Stomach smooth muscle (tissue), 2 donors: Measurements from ENCODE around the gene RTEL1.
A peak's percentile ranks its signal among the peaks of the same experiment; 100 is the strongest.
"Not testable (repeated sequence)": the region's sequence is repeated elsewhere in the genome, so short reads cannot be mapped to it uniquely, and the experiment has no call there.

Source experiments
- H3K27ac ChIP-seq: one replicate; pipeline ENCODE4 v1.7.0; 2013; ENCODE audit warnings: mild to moderate bottlenecking, low read length, inconsistent platforms
- H3K27me3 ChIP-seq, 2 donors: one replicate each; pipeline ENCODE4 v1.7.0; 2013; ENCODE audit warnings: low read length in 2 of 2; ENCODE audit not compliant: insufficient read depth in 2 of 2, control insufficient read depth in 1 of 2
- H3K36me3 ChIP-seq, 2 donors: one replicate each; pipeline ENCODE4 v1.7.0; 2013; ENCODE audit warnings: low read length in 2 of 2; ENCODE audit not compliant: control insufficient read depth in 2 of 2, insufficient read depth in 2 of 2
- H3K4me1 ChIP-seq: one replicate; pipeline ENCODE4 v1.7.0; 2013; ENCODE audit warnings: low read length; ENCODE audit not compliant: control insufficient read depth, insufficient read depth
- H3K4me3 ChIP-seq, 2 donors: one replicate each; pipeline ENCODE4 v1.7.0; 2013; ENCODE audit warnings: low read length in 2 of 2
- H3K9ac ChIP-seq, 2 donors: one replicate each; pipeline ENCODE4 v1.7.0; 2013; ENCODE audit warnings: low read length in 2 of 2, mild to moderate bottlenecking in 1 of 2
- H3K9me3 ChIP-seq, 2 donors: one replicate each; pipeline ENCODE4 v1.7.0; 2013; ENCODE audit warnings: low read length in 2 of 2; ENCODE audit not compliant: control insufficient read depth in 2 of 2
- donor health status: healthy.
- donor health status: Pancreatic carcinoma.

The RTEL1 gene

DNA sequence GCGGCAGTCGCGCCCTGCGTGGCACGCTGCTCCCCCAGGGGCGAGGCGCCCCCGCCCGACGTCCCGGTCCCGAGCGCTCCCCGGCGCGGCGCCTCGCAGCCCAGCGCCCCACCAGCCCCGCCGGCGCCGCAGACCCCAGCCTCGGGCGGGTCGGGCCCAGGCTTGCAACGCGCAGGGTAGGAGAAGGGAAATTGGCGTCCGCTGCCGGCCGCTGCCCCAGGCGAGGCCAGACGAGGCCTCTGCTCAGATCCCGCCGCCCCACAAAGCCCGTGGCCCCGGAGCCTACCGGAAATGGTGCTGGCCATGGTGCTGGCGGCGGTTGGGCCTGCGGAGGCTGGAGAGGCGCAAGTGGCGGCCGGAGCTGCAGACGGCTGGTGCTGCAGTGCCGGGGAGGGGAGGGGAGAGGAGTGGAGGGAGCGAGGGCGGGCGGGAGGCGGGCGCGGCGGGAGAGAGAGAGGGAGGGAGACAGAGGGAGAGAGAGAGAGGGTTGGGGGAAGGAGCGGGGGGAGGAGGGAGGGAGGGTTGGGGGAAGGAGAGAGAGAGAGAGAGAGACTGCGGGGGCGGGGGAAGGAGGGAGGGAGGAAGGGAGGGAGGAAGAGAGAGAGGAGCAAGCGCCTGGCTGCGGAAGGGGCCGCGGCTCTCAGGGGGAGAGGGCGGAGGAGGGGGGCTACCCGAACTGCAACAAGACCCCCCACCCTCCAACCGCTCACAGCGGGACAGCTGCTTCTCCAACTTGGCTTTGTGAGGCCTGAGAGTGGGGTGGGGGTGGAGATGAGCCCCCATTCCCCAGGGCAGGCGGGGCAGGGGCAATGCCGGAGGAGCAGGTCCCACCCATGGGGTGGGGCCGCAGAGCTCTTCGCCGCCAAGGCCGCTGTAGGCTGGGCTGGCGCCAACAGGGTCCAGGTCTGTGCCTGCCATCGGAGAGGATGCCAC lies 4.8 kb upstream of the RTEL1 start, which contains the start of gene STMN3:
Gene STMN3, minus strand, starts transcription at position 384 of the 933 bp plus-strand sequence. Its CDS starts 79 bp downstream, at position 305.
- H3K4me3 ChIP-seq = peak within 1 kb of the TSS; percentile 46 to 78
- H3K9me3 ChIP-seq = no peaks in the 10 kb centered on the region
- H3K36me3 ChIP-seq = no peaks in the 10 kb centered on the region
- H3K27ac ChIP-seq = no peak within 1 kb of the TSS
- H3K4me1 ChIP-seq = peaks cover 31% of the 10 kb centered on the region
- H3K27me3 ChIP-seq = peaks cover 0 to 9% of the 10 kb centered on the region in 2 donors
- peak within 1 kb of the TSS in 1 of 2 donors; percentile 29 for H3K9ac ChIP-seq

DNA sequence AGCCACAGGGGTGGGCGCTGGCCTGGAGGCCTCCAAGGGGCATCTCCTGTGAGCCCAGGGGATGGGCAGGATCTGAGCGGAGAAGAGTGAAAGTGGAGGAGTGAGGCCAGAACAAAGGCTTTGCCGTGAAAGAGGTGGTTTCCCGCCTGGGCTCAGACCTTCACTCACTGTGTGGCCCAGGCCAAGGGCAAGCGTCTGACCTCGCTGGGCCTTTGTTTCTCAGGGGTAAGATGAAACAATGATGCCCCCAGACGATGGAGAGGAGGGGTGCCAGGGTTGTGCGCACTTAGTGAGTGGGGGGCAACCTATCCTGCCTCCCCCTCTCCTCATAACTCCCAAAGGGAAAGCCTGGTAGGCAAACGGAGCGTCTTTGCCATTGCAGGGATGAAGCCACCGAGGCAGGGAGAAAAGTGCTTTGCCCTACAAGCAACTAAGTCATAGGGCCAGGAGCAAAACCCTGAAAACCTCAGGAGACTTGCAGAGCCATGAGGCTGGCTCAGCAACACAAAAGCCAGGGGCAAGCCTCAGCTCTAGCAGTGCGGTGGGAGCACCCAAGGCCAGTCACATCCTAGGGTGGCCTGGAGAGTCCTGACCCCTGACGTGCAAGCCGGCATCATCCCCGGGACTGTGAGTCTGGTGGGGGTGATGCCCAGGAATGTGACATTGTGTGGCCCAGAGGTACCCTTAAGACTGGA lies 4.0 kb upstream of the RTEL1 start:
- Histone ChIP-seq H3K4me3 (peak overlapping the region; percentile 46 to 73), H3K27ac (no peak overlapping the region)

DNA sequence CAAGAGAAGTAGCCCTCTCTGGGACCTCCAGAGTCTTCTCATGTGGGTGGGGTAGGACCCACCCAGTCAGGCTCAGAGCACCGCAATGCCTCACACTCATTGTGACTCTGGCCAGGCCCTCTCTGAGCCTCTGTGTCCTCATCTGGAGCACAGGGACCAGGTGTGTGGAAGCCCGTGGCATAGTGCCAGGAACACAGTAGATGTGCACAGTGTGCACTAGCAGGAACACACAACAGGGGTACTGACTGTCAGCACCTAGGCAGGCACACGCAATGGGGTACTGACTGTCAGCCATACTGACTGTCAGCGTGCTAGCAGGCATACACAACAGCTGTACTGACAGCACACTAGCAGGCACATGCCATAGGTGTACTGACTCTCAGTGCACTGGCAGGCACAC lies 2.9 kb upstream of the RTEL1 start:
- no peak overlapping the region for H3K9ac ChIP-seq
- no peak overlapping the region for H3K27ac ChIP-seq
- no peaks in the 10 kb centered on the region for H3K9me3 ChIP-seq
- H3K4me1 ChIP-seq = peaks cover 38% of the 10 kb centered on the region
- no peaks in the 10 kb centered on the region for H3K36me3 ChIP-seq
- peaks cover 0 to 9% of the 10 kb centered on the region in 2 donors for H3K27me3 ChIP-seq
- H3K4me3 ChIP-seq = no peak overlapping the region

More for the DNA sequence above, 4.0 kb upstream of the RTEL1 start:
- Histone ChIP-seq H3K4me1 (peaks cover 33% of the 10 kb centered on the region), H3K9me3 (no peaks in the 10 kb centered on the region), H3K36me3 (no peaks in the 10 kb centered on the region), H3K27me3 (peaks cover 0 to 9% of the 10 kb centered on the region in 2 donors), H3K9ac (peak overlapping the region in 1 of 2 donors; percentile 29)

DNA sequence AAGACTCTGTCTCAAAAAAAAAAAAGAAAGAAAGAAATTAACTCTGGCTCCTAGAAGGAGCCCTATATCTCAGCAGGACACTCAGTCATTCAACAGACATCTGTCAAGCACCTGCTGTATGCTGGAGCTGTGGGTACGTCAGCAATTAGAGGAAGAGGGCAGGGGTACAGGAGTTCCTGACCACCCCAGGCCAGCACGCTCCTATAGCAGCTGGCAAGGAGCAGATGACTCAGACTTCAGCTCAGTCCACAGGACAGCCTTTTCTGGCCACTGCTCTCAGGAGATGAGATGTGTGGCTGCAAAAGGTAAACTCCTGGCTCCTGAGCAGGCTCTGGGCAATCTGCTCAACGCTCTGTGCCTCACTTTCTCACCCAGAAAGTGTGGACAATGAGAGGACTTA lies 1.7 kb upstream of the RTEL1 start:
- no peak overlapping the region for H3K9ac ChIP-seq
- H3K27me3 ChIP-seq = peaks cover 0 to 9% of the 10 kb centered on the region in 2 donors
- peaks cover 3 to 6% of the 10 kb centered on the region in 2 donors for H3K36me3 ChIP-seq
- peaks cover 38% of the 10 kb centered on the region for H3K4me1 ChIP-seq
- H3K9me3 ChIP-seq = no peaks in the 10 kb centered on the region
- H3K27ac ChIP-seq = no peak overlapping the region
- no peak overlapping the region for H3K4me3 ChIP-seq

DNA sequence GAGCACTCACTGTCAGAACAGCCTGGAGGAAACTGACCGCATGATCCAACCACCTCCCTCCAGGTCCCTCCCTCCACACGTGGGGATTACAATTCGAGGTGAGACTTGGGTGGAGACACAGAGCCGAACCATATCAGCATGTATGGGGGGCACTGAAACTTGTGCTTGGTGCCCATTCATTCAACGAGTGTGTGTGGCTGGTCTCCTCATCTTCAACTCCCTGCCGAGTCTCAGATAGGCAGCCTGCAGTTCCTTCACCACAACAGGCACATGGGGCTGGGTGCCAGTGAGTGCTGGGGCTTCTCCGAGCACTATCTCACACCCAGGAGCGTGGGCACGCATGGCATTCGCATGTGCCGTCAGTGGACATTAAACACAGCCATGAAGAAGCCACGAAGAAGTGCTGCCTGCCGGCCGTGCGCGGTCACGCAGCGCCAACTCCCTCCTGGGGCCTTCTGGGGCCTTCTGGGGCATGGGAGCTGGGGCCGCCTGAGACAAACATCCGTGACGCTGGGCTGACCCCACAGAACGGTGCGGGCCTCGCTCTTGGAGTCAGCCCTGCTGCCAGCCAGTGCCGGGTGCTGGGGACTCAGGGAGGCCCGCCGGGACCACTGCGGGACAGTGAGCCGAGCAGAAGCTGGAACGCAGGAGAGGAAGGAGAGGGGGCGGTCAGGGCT lies 714 bp upstream of the RTEL1 start:
- H3K9ac ChIP-seq = peak overlapping the region; percentile 92 to 93
- H3K27ac ChIP-seq = peak overlapping the region; percentile 86
- H3K4me3 ChIP-seq = peak overlapping the region; percentile 83 to 93
- H3K4me1 ChIP-seq = peaks cover 28% of the 10 kb centered on the region
- no peaks in the 10 kb centered on the region for H3K9me3 ChIP-seq
- H3K27me3 ChIP-seq = peaks cover 0 to 2% of the 10 kb centered on the region in 2 donors
- peaks cover 7 to 9% of the 10 kb centered on the region in 2 donors for H3K36me3 ChIP-seq

DNA sequence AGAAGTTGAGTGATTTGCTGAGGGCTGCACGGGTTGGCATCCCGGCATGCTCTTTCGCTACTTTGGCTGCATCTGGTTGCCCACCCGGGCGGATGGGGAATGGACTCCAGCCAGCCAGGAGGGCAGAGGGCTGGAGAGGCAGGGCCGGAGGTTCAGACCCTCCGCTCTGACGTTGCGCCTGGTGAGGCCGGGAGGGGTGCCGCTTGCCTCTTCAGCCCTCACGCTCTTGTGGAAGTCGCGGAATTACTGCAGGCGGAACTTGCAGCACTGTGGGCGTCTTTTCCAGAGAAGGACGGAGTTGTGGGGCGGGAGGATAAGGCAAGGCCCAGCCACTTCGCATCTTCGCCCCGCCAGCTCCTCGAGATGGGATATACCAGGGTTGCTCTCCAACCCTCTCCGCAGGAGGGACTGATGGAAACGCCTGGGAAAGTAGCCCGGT lies 656 bp downstream of the RTEL1 start:
- Histone ChIP-seq H3K27ac (peak overlapping the region; percentile 86), H3K9ac (peak overlapping the region; percentile 92 to 93), H3K4me3 (peak overlapping the region; percentile 83 to 93), H3K4me1 (peaks cover 23% of the 10 kb centered on the region), H3K27me3 (no peaks in the 10 kb centered on the region), H3K36me3 (peaks cover 16 to 18% of the 10 kb centered on the region in 2 donors), H3K9me3 (no peaks in the 10 kb centered on the region)

DNA sequence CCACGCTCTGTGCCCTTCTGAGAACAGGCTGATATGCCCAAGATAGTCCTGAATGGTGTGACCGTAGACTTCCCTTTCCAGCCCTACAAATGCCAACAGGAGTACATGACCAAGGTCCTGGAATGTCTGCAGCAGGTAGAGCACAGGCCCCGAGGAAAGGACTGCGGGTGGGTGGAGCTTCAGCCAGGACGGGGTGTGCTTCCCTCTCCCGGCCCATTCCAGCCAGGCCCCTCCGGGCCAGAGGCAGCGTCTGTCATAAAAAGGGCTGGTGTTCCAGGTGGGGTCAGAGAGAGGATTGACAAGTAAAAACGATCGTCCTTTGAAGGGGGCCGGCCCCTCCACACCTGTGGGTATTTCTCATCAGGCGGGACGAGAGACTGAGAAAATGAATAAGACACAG lies 1.3 kb downstream of the RTEL1 start:
- peaks cover 19% of the 10 kb centered on the region for H3K4me1 ChIP-seq
- H3K27ac ChIP-seq = peak overlapping the region; percentile 86
- H3K9me3 ChIP-seq = no peaks in the 10 kb centered on the region
- H3K27me3 ChIP-seq = no peaks in the 10 kb centered on the region
- peak overlapping the region; percentile 83 to 93 for H3K4me3 ChIP-seq
- H3K9ac ChIP-seq = peak overlapping the region; percentile 92 to 93
- H3K36me3 ChIP-seq = peaks cover 16 to 18% of the 10 kb centered on the region in 2 donors

DNA sequence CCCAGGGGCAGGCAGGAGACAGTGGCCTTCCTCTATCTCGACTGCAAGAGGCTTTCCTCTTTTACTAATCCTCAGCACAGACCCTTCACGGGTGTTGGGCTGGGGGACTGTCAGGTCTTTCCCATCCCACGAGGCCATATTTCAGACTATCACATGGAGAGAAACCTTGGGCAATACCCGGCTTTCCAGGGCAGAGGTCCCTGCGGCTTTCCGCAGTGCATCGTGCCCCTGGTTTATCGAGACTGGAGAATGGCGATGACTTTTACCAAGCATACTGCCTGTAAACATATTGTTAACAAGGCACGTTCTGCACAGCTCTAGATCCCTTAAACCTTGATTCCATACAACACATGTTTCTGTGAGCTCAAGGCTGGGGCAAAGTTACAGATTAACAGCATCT lies 2.1 kb downstream of the RTEL1 start:
- not testable (repeated sequence) for H3K9me3 ChIP-seq, H3K27ac ChIP-seq

DNA sequence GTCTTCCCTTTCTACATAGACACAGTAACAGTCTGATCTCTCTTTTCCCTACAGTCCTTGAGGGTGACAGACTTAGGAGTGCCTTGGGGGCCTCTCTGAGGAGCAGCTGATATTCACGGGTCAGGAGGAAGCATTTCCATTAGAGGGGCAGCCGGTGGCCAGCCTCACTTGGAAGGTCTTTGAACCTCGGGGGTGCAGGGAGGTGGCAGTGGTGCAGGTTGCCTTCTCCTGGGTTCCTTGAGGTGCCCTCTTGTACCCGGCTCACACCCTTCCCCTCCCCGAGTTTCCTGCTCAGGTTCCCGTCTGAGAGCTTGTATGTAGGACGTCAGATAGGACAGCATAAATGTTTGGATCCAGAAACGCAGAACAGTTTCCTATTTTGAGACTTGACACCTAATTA lies 2.5 kb downstream of the RTEL1 start:
- Histone ChIP-seq H3K36me3 (peaks cover 16 to 22% of the 10 kb centered on the region in 2 donors), H3K4me1 (peaks cover 18% of the 10 kb centered on the region), H3K4me3 (no peak overlapping the region), H3K9ac (no peak overlapping the region), H3K27me3 (no peaks in the 10 kb centered on the region), H3K9me3 (no peaks in the 10 kb centered on the region), H3K27ac (no peak overlapping the region)

More for the DNA sequence above, 2.1 kb downstream of the RTEL1 start:
- Histone ChIP-seq H3K36me3 (peaks cover 16 to 22% of the 10 kb centered on the region in 2 donors), H3K4me1 (peaks cover 18% of the 10 kb centered on the region)
- H3K4me3 ChIP-seq, H3K27me3 ChIP-seq, H3K9ac ChIP-seq: not testable (repeated sequence)

DNA sequence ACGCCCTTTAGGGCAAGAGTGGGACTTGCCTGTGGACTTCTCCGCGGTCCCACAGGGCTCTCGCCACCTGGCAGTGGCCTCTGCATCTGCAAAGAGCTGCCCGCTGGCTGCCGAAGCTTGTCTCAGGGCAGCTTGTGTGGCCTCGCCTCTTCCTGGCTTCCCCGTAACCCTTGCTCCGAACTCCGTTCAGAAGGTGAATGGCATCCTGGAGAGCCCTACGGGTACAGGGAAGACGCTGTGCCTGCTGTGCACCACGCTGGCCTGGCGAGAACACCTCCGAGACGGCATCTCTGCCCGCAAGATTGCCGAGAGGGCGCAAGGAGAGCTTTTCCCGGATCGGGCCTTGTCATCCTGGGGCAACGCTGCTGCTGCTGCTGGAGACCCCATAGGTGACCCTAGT lies 3.0 kb downstream of the RTEL1 start:
- no peak overlapping the region for H3K27ac ChIP-seq
- no peaks in the 10 kb centered on the region for H3K27me3 ChIP-seq
- H3K9me3 ChIP-seq = no peaks in the 10 kb centered on the region
- peaks cover 19 to 23% of the 10 kb centered on the region in 2 donors for H3K36me3 ChIP-seq
- no peak overlapping the region for H3K4me3 ChIP-seq
- peaks cover 18% of the 10 kb centered on the region for H3K4me1 ChIP-seq
- H3K9ac ChIP-seq = no peak overlapping the region
